WERI-Rb-1 (cell line): ENCODE measurements around the gene SVOP.
A peak's percentile ranks its signal among the peaks of the same experiment; 100 is the strongest.

Source experiments
- DNase-seq: peaks from one replicate; pipeline ENCODE4 v3.0.0-alpha.2; 2020
- H3K27ac ChIP-seq: fragments of 250-450 bp; sonication (Bioruptor Pico); 2 replicates; pipeline ENCODE4 v1.5.1; 2020; ENCODE audit warnings: mild to moderate bottlenecking, moderate library complexity
- H3K27me3 ChIP-seq: fragments of 250-450 bp; sonication (Bioruptor Pico); 2 replicates; pipeline ENCODE4 v1.5.1; 2021; ENCODE audit warnings: mild to moderate bottlenecking, low read depth, moderate library complexity; ENCODE audit not compliant: insufficient read depth, severe bottlenecking
- H3K36me3 ChIP-seq: fragments of 250-450 bp; sonication (Bioruptor Pico); 2 replicates; pipeline ENCODE4 v1.5.1; 2020; ENCODE audit warnings: mild to moderate bottlenecking, moderate library complexity
- H3K4me3 ChIP-seq: 2 replicates; pipeline ENCODE4 v1.5.1; 2011; ENCODE audit warnings: low read depth, mild to moderate bottlenecking, control low read depth, low read length
- H3K9me3 ChIP-seq: fragments of 250-450 bp; sonication (Bioruptor Pico); 2 replicates; pipeline ENCODE4 v1.5.1; 2021; ENCODE audit warnings: mild to moderate bottlenecking, moderate library complexity; ENCODE audit not compliant: severe bottlenecking
- TF ChIP-seq, protein P1 (sequence below): IDR thresholded peaks from 2 replicates; pipeline ENCODE4 v1.5.1; 2011; ENCODE audit warnings: low read depth, mild to moderate bottlenecking, control low read depth, inconsistent platforms, low read length

The SVOP gene

DNA sequence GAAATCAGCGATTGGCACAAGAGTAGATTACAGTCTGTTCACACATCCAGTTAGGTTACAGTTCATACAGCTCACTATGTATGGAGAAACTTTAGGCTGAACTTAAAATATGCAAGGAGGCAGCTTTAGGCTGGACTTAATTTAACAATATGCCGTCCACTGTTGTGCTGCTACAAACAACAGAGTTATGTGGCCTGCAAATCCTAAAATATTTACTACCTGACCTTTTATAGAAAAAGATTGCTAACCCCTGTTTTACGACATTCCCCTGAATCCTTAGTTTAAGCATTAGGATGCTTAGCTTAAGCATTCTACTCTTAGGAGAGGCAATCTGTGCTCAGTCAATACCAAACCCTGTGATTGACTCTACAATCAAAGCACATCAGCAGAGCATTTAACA, 90.1 kb downstream of the SVOP start:
- Histone ChIP-seq H3K27me3 (no peaks in the 10 kb centered on the region), H3K36me3 (no peaks in the 10 kb centered on the region; the same call in 1 of the 2 replicates), H3K9me3 (no peaks in the 10 kb centered on the region), H3K27ac (peak overlapping the region; percentile 19), H3K4me3 (no peak overlapping the region)
- TF ChIP-seq, protein P1, sequence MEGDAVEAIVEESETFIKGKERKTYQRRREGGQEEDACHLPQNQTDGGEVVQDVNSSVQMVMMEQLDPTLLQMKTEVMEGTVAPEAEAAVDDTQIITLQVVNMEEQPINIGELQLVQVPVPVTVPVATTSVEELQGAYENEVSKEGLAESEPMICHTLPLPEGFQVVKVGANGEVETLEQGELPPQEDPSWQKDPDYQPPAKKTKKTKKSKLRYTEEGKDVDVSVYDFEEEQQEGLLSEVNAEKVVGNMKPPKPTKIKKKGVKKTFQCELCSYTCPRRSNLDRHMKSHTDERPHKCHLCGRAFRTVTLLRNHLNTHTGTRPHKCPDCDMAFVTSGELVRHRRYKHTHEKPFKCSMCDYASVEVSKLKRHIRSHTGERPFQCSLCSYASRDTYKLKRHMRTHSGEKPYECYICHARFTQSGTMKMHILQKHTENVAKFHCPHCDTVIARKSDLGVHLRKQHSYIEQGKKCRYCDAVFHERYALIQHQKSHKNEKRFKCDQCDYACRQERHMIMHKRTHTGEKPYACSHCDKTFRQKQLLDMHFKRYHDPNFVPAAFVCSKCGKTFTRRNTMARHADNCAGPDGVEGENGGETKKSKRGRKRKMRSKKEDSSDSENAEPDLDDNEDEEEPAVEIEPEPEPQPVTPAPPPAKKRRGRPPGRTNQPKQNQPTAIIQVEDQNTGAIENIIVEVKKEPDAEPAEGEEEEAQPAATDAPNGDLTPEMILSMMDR = no peak
- DNase-seq = no peak

DNA sequence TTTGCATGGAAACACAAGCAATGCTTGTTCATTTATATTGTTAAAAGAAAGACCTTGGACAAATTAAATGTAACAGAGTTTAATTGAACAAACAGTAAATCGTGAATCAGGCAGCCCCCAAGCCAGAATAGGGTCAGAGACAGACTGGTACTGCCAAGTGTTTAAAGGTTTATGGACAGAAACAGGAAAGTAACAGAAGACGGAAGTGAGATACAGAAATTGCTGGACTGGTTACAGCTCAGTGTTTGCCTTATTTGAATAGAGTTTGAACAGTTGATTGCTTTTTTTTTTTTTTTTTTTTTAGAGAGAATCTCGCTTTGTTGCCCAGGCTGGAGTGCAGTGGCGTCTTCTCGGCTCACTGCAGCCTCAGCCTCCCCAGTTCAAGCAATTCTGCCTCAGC, 90.7 kb downstream of the SVOP start:
- Histone ChIP-seq H3K9me3 (no peaks in the 10 kb centered on the region), H3K4me3 (no peak overlapping the region), H3K27ac (no peak overlapping the region), H3K36me3 (no peaks in the 10 kb centered on the region; the same call in 1 of the 2 replicates), H3K27me3 (no peaks in the 10 kb centered on the region)
- TF ChIP-seq, protein P1 = no peak
- no peak for DNase-seq

DNA sequence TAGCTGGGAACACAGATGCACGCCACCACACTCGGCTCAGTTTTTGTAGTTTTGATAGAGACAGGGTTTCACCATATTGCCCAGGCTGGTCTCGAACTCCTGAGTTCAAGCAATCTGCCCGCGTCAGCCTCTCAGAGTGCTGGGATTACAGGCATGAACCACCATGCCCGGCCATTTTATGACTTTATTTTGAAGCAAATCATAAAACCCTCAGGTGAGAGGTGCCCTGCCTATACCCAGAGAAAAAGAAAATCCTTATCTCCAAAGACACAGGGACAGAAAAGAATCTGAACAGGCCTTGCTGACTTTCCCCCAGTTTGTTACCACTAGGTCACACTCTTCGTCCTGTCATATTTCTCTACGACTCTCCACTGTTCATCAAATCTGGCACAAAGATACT, 92.2 kb downstream of the SVOP start:
- no peak for DNase-seq
- Histone ChIP-seq H3K4me3 (no peak overlapping the region), H3K27me3 (no peaks in the 10 kb centered on the region), H3K36me3 (no peaks in the 10 kb centered on the region; the same call in 1 of the 2 replicates), H3K27ac (no peak overlapping the region), H3K9me3 (no peaks in the 10 kb centered on the region)
- TF ChIP-seq, protein P1 = no peak

- DNase-seq = no peak
- no peak overlapping the region for H3K27ac ChIP-seq
- peaks cover 9% of the 10 kb centered on the region for H3K9me3 ChIP-seq
- no peaks in the 10 kb centered on the region for H3K27me3 ChIP-seq
- TF ChIP-seq, protein P1 = no peak
- H3K4me3 ChIP-seq = no peak overlapping the region
- H3K36me3 ChIP-seq = peaks cover 16% of the 10 kb centered on the region
Observed at GRCh38 chr12:108922918-108923317, 98.0 kb downstream of the SVOP start.

GRCh38 chr12:108921946-108922345, 98.9 kb downstream of the SVOP start:
- Histone ChIP-seq H3K27ac (no peak overlapping the region), H3K4me3 (no peak overlapping the region), H3K36me3 (peaks cover 16% of the 10 kb centered on the region), H3K9me3 (peaks cover 9% of the 10 kb centered on the region), H3K27me3 (no peaks in the 10 kb centered on the region)
- DNase-seq = no peak
- TF ChIP-seq, protein P1 = no peak

GRCh38 chr12:108918960-108919642, 101.8 kb downstream of the SVOP start:
- TF ChIP-seq, protein P1 = no peak
- no peak for DNase-seq
- Histone ChIP-seq H3K9me3 (peaks cover 9% of the 10 kb centered on the region), H3K27ac (no peak overlapping the region), H3K4me3 (no peak overlapping the region), H3K27me3 (no peaks in the 10 kb centered on the region), H3K36me3 (peaks cover 16% of the 10 kb centered on the region)
